Left ventricle myocardium inferior (tissue), 1 donor: ENCODE data around the gene KDM6B. TPM values are rescaled to one million over a fixed set of nuclear protein-coding genes. Genes with fewer than 3 reads are reported as not detected.

ENCODE experiments used
- DNase-seq: peaks from one replicate; pipeline ENCODE4 v3.0.0-alpha.2; 2020
- H3K27ac ChIP-seq: fragments of 200-600 bp; replicated peaks from 2 replicates; pipeline ENCODE4 v1.8.0; 2021
- H3K27me3 ChIP-seq: fragments of 200-600 bp; 2 replicates; pipeline ENCODE4 v1.8.0; 2021; ENCODE audit warnings: low read depth
- H3K36me3 ChIP-seq: fragments of 200-600 bp; 2 replicates; pipeline ENCODE4 v1.8.0; 2021
- H3K4me1 ChIP-seq: fragments of 200-600 bp; 2 replicates; pipeline ENCODE4 v1.8.0; 2021
- H3K4me3 ChIP-seq: fragments of 200-600 bp; 2 replicates; pipeline ENCODE4 v1.8.0; 2021; ENCODE audit warnings: mild to moderate bottlenecking, moderate library complexity
- H3K9me3 ChIP-seq: fragments of 200-600 bp; replicated peaks from 2 replicates; pipeline ENCODE4 v1.8.0; 2021
- CTCF ChIP-seq: fragments of 200-600 bp; IDR thresholded peaks from 2 replicates; pipeline ENCODE4 v1.8.0; 2021; ENCODE audit warnings: antibody characterized with exemption, mild to moderate bottlenecking, borderline replicate concordance
- intact Hi-C: fragments of 100-400 bp; cut with micrococcal nuclease; formaldehyde crosslinking; loops from one replicate; pipeline ENCODE4 v1.11.0; 2022
- total RNA-seq: library from RNA; stranded (reverse); fragmentation: NEBNext Ultra II Directional; extraction: Animal tissue kit (Norgen Biotek cat#: 25700); gene quantifications from one replicate; pipeline ENCODE4 v1.2.1, GENCODE V29; 2021
- donor health status: DM: no; HTN: yes; CAD: no; lungs with severe emphysema.

KDM6B gene
- total RNA-seq, 1 donor from 2014 or later, result 23.3 TPM

GRCh38 chr17:7818026-7818425 is 16.0 kb upstream of the KDM6B start:
- DNase-seq, result no peak
- no peaks in the 10 kb centered on the region for H3K4me1 ChIP-seq
- H3K27me3 ChIP-seq, result peaks cover 10% of the 10 kb centered on the region
- H3K27ac ChIP-seq, result no peak overlapping the region
- H3K9me3 ChIP-seq, result no peaks in the 10 kb centered on the region
- H3K4me3 ChIP-seq, result no peak overlapping the region
- H3K36me3 ChIP-seq, result no peaks in the 10 kb centered on the region
- intact Hi-C loops, result no loop called here
- TF ChIP-seq CTCF, result no peak

DNA sequence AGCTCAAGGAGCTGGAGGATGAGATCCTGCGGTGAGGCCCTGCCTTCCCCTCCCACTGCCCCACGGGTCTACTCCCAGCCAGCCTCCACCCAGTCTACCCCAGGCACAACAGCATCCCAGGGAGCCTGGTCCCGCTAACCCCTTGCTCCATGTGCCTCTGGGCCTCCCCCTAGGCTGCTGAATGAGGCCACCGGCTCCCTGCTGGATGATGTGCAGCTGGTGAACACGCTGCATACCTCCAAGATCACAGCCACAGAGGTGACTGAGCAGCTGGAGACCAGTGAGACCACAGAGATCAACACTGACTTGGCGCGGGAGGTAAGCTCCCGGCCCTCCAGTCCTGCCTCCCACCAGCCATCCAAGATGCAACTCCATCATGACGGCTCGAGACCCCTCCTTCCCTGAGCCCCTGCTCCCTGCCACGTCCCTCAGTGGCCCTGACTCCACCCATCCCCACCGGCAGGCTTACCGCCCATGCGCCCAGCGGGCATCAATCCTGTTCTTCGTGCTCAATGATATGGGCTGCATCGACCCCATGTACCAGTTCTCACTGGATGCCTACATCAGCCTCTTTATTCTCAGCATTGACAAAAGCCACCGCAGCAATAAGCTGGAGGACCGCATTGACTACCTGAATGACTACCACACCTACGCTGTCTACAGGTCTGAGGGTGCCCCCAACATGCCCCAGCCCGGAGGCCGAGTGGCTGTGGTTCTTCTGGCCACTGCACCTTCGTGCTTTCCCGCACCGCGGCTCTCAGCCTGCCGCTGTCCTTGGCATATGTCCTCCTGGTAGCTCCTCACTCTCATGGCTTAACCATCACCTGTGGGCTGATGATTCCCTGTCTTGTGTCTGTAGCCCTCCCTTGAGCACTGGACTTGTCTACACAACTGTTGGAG is 15.0 kb upstream of the KDM6B start:
- Histone ChIP-seq H3K4me1 (no peaks in the 10 kb centered on the region), H3K27ac (no peak overlapping the region), H3K9me3 (no peaks in the 10 kb centered on the region), H3K36me3 (no peaks in the 10 kb centered on the region), H3K27me3 (peaks cover 10% of the 10 kb centered on the region), H3K4me3 (no peak overlapping the region)
- DNase-seq, result no peak
- TF ChIP-seq CTCF, result no peak
- intact Hi-C loops, result no loop called here

GRCh38 chr17:7820231-7820630 is 13.8 kb upstream of the KDM6B start:
- intact Hi-C loops, result no loop called here
- H3K36me3 ChIP-seq, result no peaks in the 10 kb centered on the region
- H3K4me1 ChIP-seq, result no peaks in the 10 kb centered on the region
- H3K4me3 ChIP-seq, result no peak overlapping the region
- H3K27me3 ChIP-seq, result peaks cover 10% of the 10 kb centered on the region
- no peak for TF ChIP-seq CTCF
- H3K27ac ChIP-seq, result no peak overlapping the region
- H3K9me3 ChIP-seq, result no peaks in the 10 kb centered on the region
- DNase-seq, result no peak

DNA sequence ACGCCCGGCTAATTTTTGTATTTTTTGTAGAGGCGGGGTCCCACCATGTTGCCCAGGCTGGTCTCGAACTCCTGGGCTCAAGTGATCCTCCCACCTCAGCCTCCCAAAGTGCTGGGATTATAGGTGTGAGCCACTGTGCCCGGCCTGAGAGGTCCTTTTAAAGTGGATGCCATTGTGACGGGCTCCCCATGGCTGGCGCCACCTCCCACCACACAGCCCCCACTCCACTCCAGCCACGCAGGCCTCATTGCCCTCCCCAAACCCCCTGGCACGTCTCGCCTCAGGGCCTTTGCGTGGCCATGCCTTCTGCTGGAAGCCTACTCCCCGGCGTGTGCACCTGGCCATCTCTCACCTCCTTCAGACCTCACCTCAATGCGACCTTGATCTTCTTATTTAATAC is 11.9 kb upstream of the KDM6B start:
- intact Hi-C loops, result no loop called here
- Histone ChIP-seq H3K9me3 (no peaks in the 10 kb centered on the region), H3K27me3 (peaks cover 8% of the 10 kb centered on the region), H3K4me1 (no peaks in the 10 kb centered on the region), H3K4me3 (no peak overlapping the region), H3K27ac (no peak overlapping the region), H3K36me3 (no peaks in the 10 kb centered on the region)
- no peak for TF ChIP-seq CTCF
- no peak for DNase-seq

DNA sequence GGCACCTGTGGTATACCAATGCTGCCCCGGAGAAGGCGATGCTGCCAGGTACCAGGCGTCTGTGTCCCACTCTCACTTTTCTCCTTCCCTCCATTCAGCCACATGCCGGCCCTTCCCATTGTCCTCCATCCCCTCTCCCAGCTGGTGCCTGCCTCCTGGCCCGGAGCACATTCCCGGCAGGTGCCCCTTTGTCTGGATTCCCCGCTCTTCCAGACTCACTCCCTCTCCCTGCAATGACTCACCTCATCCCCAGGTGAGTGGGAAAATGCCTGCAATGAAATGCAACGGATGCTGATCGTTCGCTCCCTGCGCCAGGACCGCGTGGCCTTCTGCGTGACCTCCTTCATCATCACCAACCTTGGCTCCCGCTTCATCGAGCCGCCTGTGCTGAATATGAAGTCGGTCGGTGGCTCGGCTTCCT is 10.4 kb upstream of the KDM6B start:
- no peaks in the 10 kb centered on the region for H3K9me3 ChIP-seq

More for the DNA sequence above, 10.4 kb upstream of the KDM6B start:
- no peaks in the 10 kb centered on the region for H3K4me1 ChIP-seq
- H3K4me3 ChIP-seq, result no peak overlapping the region
- H3K27ac ChIP-seq, result no peak overlapping the region
- H3K27me3 ChIP-seq, result peaks cover 11% of the 10 kb centered on the region
- H3K36me3 ChIP-seq, result no peaks in the 10 kb centered on the region
- no peak for TF ChIP-seq CTCF
- intact Hi-C loops, result no loop called here
- DNase-seq, result no peak
